Lower leg skin (tissue), 3 donors: ENCODE data around the gene ZRANB3.

Source experiments
- CTCF ChIP-seq, 3 donors: fragments of 450-650 bp; IDR thresholded peaks; one replicate each; pipeline ENCODE4 v1.5.1; 2016; ENCODE audit warnings: antibody characterized with exemption in 3 of 3, mild to moderate bottlenecking in 3 of 3, moderate library complexity in 2 of 3
- POLR2A ChIP-seq, 2 donors: fragments of 450-650 bp; IDR thresholded peaks; one replicate each; pipeline ENCODE4 v1.6.1; 2016 to 2017; ENCODE audit warnings: antibody characterized with exemption in 2 of 2, mild to moderate bottlenecking in 1 of 2, moderate library complexity in 1 of 2

- TF ChIP-seq CTCF (IDR thresholded peaks at IDR 0.05) (no peak), POLR2A (IDR thresholded peaks at IDR 0.05) (no peak)
Measured at GRCh38 chr2:135248611-135249010, 282.4 kb downstream of the ZRANB3 start.
